Measurements from ENCODE around the gene PIK3CA. TPM values are rescaled to one million over a fixed set of nuclear protein-coding genes. Genes with fewer than 3 reads are reported as not detected.
"Not testable (repeated sequence)": the region's sequence is repeated elsewhere in the genome, so short reads cannot be mapped to it uniquely, and the experiment has no call there.

The PIK3CA gene
- total RNA-seq, 2 donors from 2014 or later: 15.5 to 17.2 TPM

- Histone ChIP-seq H3K9me3 (no peaks in the 10 kb centered on the region), H3K4me1 (no peaks in the 10 kb centered on the region), H3K27me3 (no peaks in the 10 kb centered on the region), H3K4me3 (no peak overlapping the region), H3K36me3 (peaks cover 22% of the 10 kb centered on the region), H3K27ac (no peak overlapping the region)
- no peak for TF ChIP-seq CTCF (IDR thresholded peaks at IDR 0.05)
- DNase-seq (ENCODE audit: low spot score): no peak
Observed at GRCh38 chr3:179233043-179233442, 84.9 kb downstream of the PIK3CA start.

GRCh38 chr3:179234199-179234598, 86.0 kb downstream of the PIK3CA start:
- H3K27me3 ChIP-seq: no peaks in the 10 kb centered on the region
- peaks cover 22% of the 10 kb centered on the region for H3K36me3 ChIP-seq
- no peak overlapping the region for H3K27ac ChIP-seq
- H3K9me3 ChIP-seq: no peaks in the 10 kb centered on the region
- DNase-seq (ENCODE audit: low spot score): no peak
- no peak overlapping the region for H3K4me3 ChIP-seq
- TF ChIP-seq CTCF (IDR thresholded peaks at IDR 0.05): no peak
- no peaks in the 10 kb centered on the region for H3K4me1 ChIP-seq

GRCh38 chr3:179236669-179237301, 88.6 kb downstream of the PIK3CA start:
- Histone ChIP-seq H3K9me3 (no peaks in the 10 kb centered on the region), H3K4me1 (no peaks in the 10 kb centered on the region), H3K4me3 (no peak overlapping the region), H3K27ac (no peak overlapping the region), H3K27me3 (no peaks in the 10 kb centered on the region), H3K36me3 (peaks cover under 1% of the 10 kb centered on the region)
- TF ChIP-seq CTCF (IDR thresholded peaks at IDR 0.05): no peak
- DNase-seq (ENCODE audit: low spot score): no peak

GRCh38 chr3:179240299-179240698, 92.1 kb downstream of the PIK3CA start:
- not testable (repeated sequence) for H3K4me3 ChIP-seq; H3K9me3 ChIP-seq; H3K27me3 ChIP-seq; H3K4me1 ChIP-seq; DNase-seq (ENCODE audit: low spot score); H3K27ac ChIP-seq; H3K36me3 ChIP-seq

- not testable (repeated sequence) for H3K27me3 ChIP-seq; DNase-seq (ENCODE audit: low spot score); H3K4me3 ChIP-seq; H3K36me3 ChIP-seq; H3K27ac ChIP-seq; H3K9me3 ChIP-seq; H3K4me1 ChIP-seq
Observed at GRCh38 chr3:179242859-179243258, 94.7 kb downstream of the PIK3CA start.

GRCh38 chr3:179244878-179245277, 96.7 kb downstream of the PIK3CA start:
- DNase-seq (ENCODE audit: low spot score): no peak
- peaks cover under 1% of the 10 kb centered on the region for H3K36me3 ChIP-seq
- no peak overlapping the region for H3K27ac ChIP-seq

More at GRCh38 chr3:179244878-179245277, 96.7 kb downstream of the PIK3CA start:
- no peak for TF ChIP-seq CTCF (IDR thresholded peaks at IDR 0.05)
- Histone ChIP-seq H3K4me1 (no peaks in the 10 kb centered on the region), H3K4me3 (no peak overlapping the region), H3K27me3 (no peaks in the 10 kb centered on the region), H3K9me3 (no peaks in the 10 kb centered on the region)

Measured in right atrium auricular region (tissue), 2 donors.